Muscle of leg (tissue), 11 donors: ENCODE data around the gene SPCS3. TPM values are rescaled to one million over a fixed set of nuclear protein-coding genes. Genes with fewer than 3 reads are reported as not detected.

Experiments
- DNase-seq: peaks from one replicate; pipeline ENCODE4 v3.0.0; 2013
- H3K27ac ChIP-seq: one replicate; pipeline ENCODE4 v1.5.1; 2013; ENCODE audit warnings: mild to moderate bottlenecking, low read length, control low read depth
- H3K27me3 ChIP-seq: one replicate; pipeline ENCODE4 v1.6.1; 2013; ENCODE audit warnings: low read length; ENCODE audit not compliant: control insufficient read depth, insufficient read depth
- H3K36me3 ChIP-seq: one replicate; pipeline ENCODE4 v1.6.1; 2013; ENCODE audit warnings: low read length; ENCODE audit not compliant: control insufficient read depth, insufficient read depth
- H3K4me1 ChIP-seq: one replicate; pipeline ENCODE4 v1.6.1; 2013; ENCODE audit warnings: low read length; ENCODE audit not compliant: control insufficient read depth, insufficient read depth
- H3K4me3 ChIP-seq: one replicate; pipeline ENCODE4 v1.5.1; 2013; ENCODE audit warnings: low read length, control low read depth
- H3K9me3 ChIP-seq: replicated peaks from 2 replicates; pipeline ENCODE4 v1.6.1; 2013; ENCODE audit warnings: low read depth, low read length; ENCODE audit not compliant: control insufficient read depth
- WGBS: methylation state at CpG from one replicate; pipeline ENCODE4 v1.1.5; 2013; ENCODE audit warnings: missing lambda C conversion rate; ENCODE audit not compliant: insufficient coverage; 5-methylcytosine and 5-hydroxymethylcytosine counted together
- polyA plus RNA-seq, 8 donors: library from polyadenylated mRNA; unstranded; fragments of 120-200 nt; gene quantifications; one replicate each; pipeline versions ENCODE4 v1.2.1 to v1.2.3, GENCODE V29; 2013; ENCODE audit warnings: inconsistent platforms in 1 of 8, low replicate concordance in 1 of 8; ENCODE audit not compliant: insufficient read length in 8 of 8, insufficient read depth in 1 of 8
- total RNA-seq: library from RNA; stranded (reverse); fragments of 120-200 nt; gene quantifications from one replicate; pipeline ENCODE4 v1.2.4, GENCODE V29; 2013

The SPCS3 gene
- total and polyA plus RNA-seq, 9 donors: 43.0 to 70.4 (median 55.6) TPM

- no peak for DNase-seq
- Histone ChIP-seq H3K27ac (no peak overlapping the region), H3K4me1 (no peaks in the 10 kb centered on the region), H3K9me3 (no peaks in the 10 kb centered on the region), H3K27me3 (no peaks in the 10 kb centered on the region), H3K4me3 (no peak overlapping the region), H3K36me3 (no peaks in the 10 kb centered on the region)
Observed at GRCh38 chr4:176360446-176360845, 40.7 kb downstream of the SPCS3 start.

GRCh38 chr4:176363072-176363471, 43.3 kb downstream of the SPCS3 start:
- Histone ChIP-seq H3K27me3 (no peaks in the 10 kb centered on the region), H3K4me3 (no peak overlapping the region), H3K4me1 (no peaks in the 10 kb centered on the region), H3K36me3 (no peaks in the 10 kb centered on the region), H3K27ac (no peak overlapping the region), H3K9me3 (peaks cover 2% of the 10 kb centered on the region)
- DNase-seq: no peak
- WGBS: 60% methylated on average over 1 of the region's 1 CpG

- Histone ChIP-seq H3K27me3 (no peaks in the 10 kb centered on the region), H3K9me3 (peaks cover 2% of the 10 kb centered on the region), H3K27ac (no peak overlapping the region), H3K4me1 (no peaks in the 10 kb centered on the region), H3K4me3 (no peak overlapping the region), H3K36me3 (no peaks in the 10 kb centered on the region)
- 88% methylated on average over 5 of the region's 8 CpGs for WGBS
- no peak for DNase-seq
Observed at GRCh38 chr4:176367771-176368465, 48.2 kb downstream of the SPCS3 start.

- peak; percentile 9 for DNase-seq
- no peak overlapping the region for H3K27ac ChIP-seq
- no peak overlapping the region for H3K4me3 ChIP-seq
- H3K9me3 ChIP-seq: no peaks in the 10 kb centered on the region
- H3K36me3 ChIP-seq: no peaks in the 10 kb centered on the region
- WGBS: no CpG with 5 or more reads among the region's 2 CpGs
- H3K4me1 ChIP-seq: no peaks in the 10 kb centered on the region
- H3K27me3 ChIP-seq: no peaks in the 10 kb centered on the region
Observed at GRCh38 chr4:176376032-176376614, 56.4 kb downstream of the SPCS3 start.

GRCh38 chr4:176377780-176378179, 58.0 kb downstream of the SPCS3 start:
- no peaks in the 10 kb centered on the region for H3K27me3 ChIP-seq
- no peak overlapping the region for H3K4me3 ChIP-seq
- no peak overlapping the region for H3K27ac ChIP-seq
- peak; percentile 6 for DNase-seq
- no peaks in the 10 kb centered on the region for H3K9me3 ChIP-seq
- H3K36me3 ChIP-seq: no peaks in the 10 kb centered on the region
- no peaks in the 10 kb centered on the region for H3K4me1 ChIP-seq

GRCh38 chr4:176380352-176381157, 60.8 kb downstream of the SPCS3 start:
- H3K9me3 ChIP-seq: no peaks in the 10 kb centered on the region
- H3K36me3 ChIP-seq: no peaks in the 10 kb centered on the region
- no peak overlapping the region for H3K4me3 ChIP-seq
- H3K27me3 ChIP-seq: no peaks in the 10 kb centered on the region
- no peak overlapping the region for H3K27ac ChIP-seq
- H3K4me1 ChIP-seq: no peaks in the 10 kb centered on the region
- no peak for DNase-seq
- 82% methylated on average over 4 of the region's 11 CpGs for WGBS

Other genes with a start within 250 kb of the SPCS3 start
- gene SPATA4, start 124.4 kb upstream of the SPCS3 start, total RNA-seq: 0.13 TPM
- gene SPATA4, start 124.4 kb upstream of the SPCS3 start, polyA plus RNA-seq: under 1 TPM in 6 of 8 donors, not detected in 2; 0.21 to 0.62 (median 0.51) TPM
- 94.7 TPM for gene ASB5, start 50.7 kb upstream of the SPCS3 start, total RNA-seq
- gene ASB5, start 50.7 kb upstream of the SPCS3 start, polyA plus RNA-seq: 100 to 1,000 TPM in 2 of 8 donors, 10 to 100 TPM in 6; 59.0 to 124 (median 85.7) TPM